Spleen (tissue), 11 donors: ENCODE results near the gene SKAP2. TPM values are rescaled to one million over a fixed set of nuclear protein-coding genes. Genes with fewer than 3 reads are reported as not detected.

Source experiments
- DNase-seq: peaks from one replicate; pipeline ENCODE4 v3.0.0-alpha.2; 2020
- H3K27ac ChIP-seq, 8 donors: fragments of 200-600 bp; sonication (generic) in 7 of 8; 1 replicate in 4 of 8; 2 replicates in 4 of 8; pipeline versions ENCODE4 v1.5.0 to v1.8.0; 2016 to 2021; ENCODE audit warnings: inconsistent platforms in 4 of 8, mild to moderate bottlenecking in 4 of 8, moderate library complexity in 1 of 8
- H3K27me3 ChIP-seq, 7 donors: fragments of 200-600 bp; sonication (generic) in 6 of 7; replicated peaks in 1 of 7; 1 replicate in 4 of 7; 2 replicates in 3 of 7; pipeline versions ENCODE4 v1.5.0 to v1.8.0; 2016 to 2021; ENCODE audit warnings: inconsistent platforms in 3 of 7, mild to moderate bottlenecking in 1 of 7
- H3K36me3 ChIP-seq, 6 donors: fragments of 200-600 bp; sonication (generic) in 5 of 6; 1 replicate in 4 of 6; 2 replicates in 2 of 6; pipeline versions ENCODE4 v1.5.0 to v1.8.0; 2016 to 2021; ENCODE audit warnings: inconsistent platforms in 2 of 6
- H3K4me1 ChIP-seq, 6 donors: fragments of 200-600 bp; sonication (generic) in 5 of 6; 1 replicate in 3 of 6; 2 replicates in 3 of 6; pipeline versions ENCODE4 v1.5.0 to v1.8.0; 2016 to 2021; ENCODE audit warnings: inconsistent platforms in 3 of 6
- H3K4me3 ChIP-seq, 8 donors: fragments of 200-600 bp; sonication (generic) in 7 of 8; 1 replicate in 4 of 8; 2 replicates in 4 of 8; pipeline versions ENCODE4 v1.5.0 to v1.8.0; 2016 to 2021; ENCODE audit warnings: inconsistent platforms in 4 of 8, mild to moderate bottlenecking in 4 of 8, moderate library complexity in 2 of 8
- H3K9me3 ChIP-seq, 8 donors: fragments of 200-600 bp; sonication (generic) in 7 of 8; 1 replicate in 4 of 8; 2 replicates in 4 of 8; pipeline versions ENCODE4 v1.5.0 to v1.8.0; 2016 to 2021; ENCODE audit warnings: inconsistent platforms in 4 of 8
- CTCF ChIP-seq, 11 experiments: fragments of 200-600 bp in 7 of 11; fragments of 450-650 bp in 4 of 11; sonication (generic) in 4 of 11; IDR thresholded peaks in 8 of 11; conservative IDR thresholded peaks in 3 of 11; 1 replicate in 7 of 11; 2 replicates in 4 of 11; pipeline versions ENCODE4 v1.4.0 to v1.8.0; 2016 to 2021; ENCODE audit warnings: antibody characterized with exemption in 11 of 11, inconsistent platforms in 4 of 11, mild to moderate bottlenecking in 1 of 11
- POLR2A ChIP-seq, 3 donors: fragments of 450-650 bp; IDR thresholded peaks; one replicate each; pipeline ENCODE4 v1.5.1; 2017; ENCODE audit warnings: antibody characterized with exemption in 3 of 3, mild to moderate bottlenecking in 1 of 3
- POLR2AphosphoS5 ChIP-seq, 3 donors: sonication (generic); formaldehyde crosslinking; IDR thresholded peaks; one replicate each; pipeline ENCODE4 v1.5.1; 2017; ENCODE audit warnings: antibody characterized with exemption in 3 of 3
- WGBS, 5 donors: extraction: QIAGEN DNeasy Blood & Tissue Kit in 3 of 5; methylation state at CpG; one replicate each; pipeline versions ENCODE4 v1.1.5 to v1.1.7; 2013 to 2018; 5-methylcytosine and 5-hydroxymethylcytosine counted together
- intact Hi-C: fragments of 100-400 bp; cut with DNase I; formaldehyde crosslinking; loops from one replicate; pipeline ENCODE4 v1.15.0; 2023; ENCODE audit warnings: low total_unique reads
- polyA plus RNA-seq, 3 donors: library from polyadenylated mRNA; stranded (reverse); fragments of 200-250 nt; gene quantifications; one replicate each; pipeline ENCODE4 v1.2.1, GENCODE V29; 2013
- total RNA-seq, 7 donors: library from RNA; depleted of rRNA in 3 of 7; stranded (reverse); fragments of >200 nt in 3 of 7; fragmentation: NEBNext Ultra II Directional in 4 of 7; extraction: Animal tissue kit (Norgen Biotek cat#: 25700) in 4 of 7; gene quantifications; one replicate each; pipeline versions ENCODE4 v1.1.0 to v1.2.1, GENCODE V29; 2016 to 2021
- donor health status: healthy with polysubstance abuse.
- donor health status: DM: no; HTN: no; CAD: no; lungs with moderate emphysema.
- donor health status: DM: no; HTN: no; CAD: no.
- donor health status: Bipolar disorder and iron deficiency.
- donor health status: healthy.
- donor health status: DM: no; HTN: no; CAD: no.
- donor health status: DM: yes; HTN: yes; CAD: no.

The SKAP2 gene
- total and polyA plus RNA-seq, 10 donors = 14.8 to 87.2 (median 61.7) TPM

GRCh38 chr7:26698194-26698593 is 166.2 kb downstream of the SKAP2 start:
- no peaks in the 10 kb centered on the region for H3K9me3 ChIP-seq
- no peak overlapping the region for H3K4me3 ChIP-seq
- 94 to 100% (median 97%) methylated on average over 1 of the region's 1 CpG for WGBS, 5 donors
- DNase-seq = no peak
- no peak for TF ChIP-seq POLR2A (IDR thresholded peaks at IDR 0.05)
- no peak for TF ChIP-seq CTCF (IDR thresholded peaks at IDR 0.05 in 8 of 11, conservative IDR thresholded peaks at IDR 0.05 in 3 of 11)
- no peak for TF ChIP-seq POLR2AphosphoS5 (IDR thresholded peaks at IDR 0.05)
- no peaks in the 10 kb centered on the region for H3K36me3 ChIP-seq
- H3K4me1 ChIP-seq = no peaks in the 10 kb centered on the region
- no peaks in the 10 kb centered on the region for H3K27me3 ChIP-seq
- intact Hi-C loops = no loop called here
- no peak overlapping the region for H3K27ac ChIP-seq

- no peaks in the 10 kb centered on the region for H3K9me3 ChIP-seq
- H3K36me3 ChIP-seq = no peaks in the 10 kb centered on the region
- intact Hi-C loops = no loop called here
- no peak for DNase-seq
- 77 to 85% (median 81%) methylated on average over 5 of the region's 5 CpGs for WGBS, 5 donors
- no peaks in the 10 kb centered on the region for H3K27me3 ChIP-seq
- peaks cover 0 to 7% (median under 1%) of the 10 kb centered on the region in 6 donors for H3K4me1 ChIP-seq
- no peak overlapping the region for H3K4me3 ChIP-seq
- TF ChIP-seq POLR2AphosphoS5 (IDR thresholded peaks at IDR 0.05) (no peak), CTCF (IDR thresholded peaks at IDR 0.05 in 8 of 11, conservative IDR thresholded peaks at IDR 0.05 in 3 of 11) (no peak), POLR2A (IDR thresholded peaks at IDR 0.05) (no peak)
- no peak overlapping the region for H3K27ac ChIP-seq
Measured at GRCh38 chr7:26696978-26697377, 167.4 kb downstream of the SKAP2 start.

- H3K4me1 ChIP-seq = peaks cover 0 to 15% (median 4%) of the 10 kb centered on the region in 6 donors
- H3K27me3 ChIP-seq = no peaks in the 10 kb centered on the region
- H3K36me3 ChIP-seq = no peaks in the 10 kb centered on the region
- intact Hi-C loops = no loop called here
- H3K27ac ChIP-seq = no peak overlapping the region
- DNase-seq = no peak
- H3K4me3 ChIP-seq = no peak overlapping the region
- H3K9me3 ChIP-seq = no peaks in the 10 kb centered on the region
- no peak for TF ChIP-seq POLR2A (IDR thresholded peaks at IDR 0.05)
- TF ChIP-seq POLR2AphosphoS5 (IDR thresholded peaks at IDR 0.05) = no peak
- TF ChIP-seq CTCF (IDR thresholded peaks at IDR 0.05 in 8 of 11, conservative IDR thresholded peaks at IDR 0.05 in 3 of 11) = no peak
Measured at GRCh38 chr7:26696161-26696560, 168.2 kb downstream of the SKAP2 start.

- no peaks in the 10 kb centered on the region for H3K27me3 ChIP-seq
- DNase-seq = no peak
- WGBS, 5 donors = 92 to 98% (median 95%) methylated on average over 3 of the region's 3 CpGs
- H3K27ac ChIP-seq = no peak overlapping the region
- H3K9me3 ChIP-seq = no peaks in the 10 kb centered on the region
- peaks cover 0 to 3% (median 0%) of the 10 kb centered on the region in 6 donors for H3K36me3 ChIP-seq
- TF ChIP-seq POLR2AphosphoS5 (IDR thresholded peaks at IDR 0.05) (no peak), POLR2A (IDR thresholded peaks at IDR 0.05) (no peak), CTCF (IDR thresholded peaks at IDR 0.05 in 8 of 11, conservative IDR thresholded peaks at IDR 0.05 in 3 of 11) (no peak)
- intact Hi-C loops = no loop called here
- H3K4me1 ChIP-seq = peaks cover 4 to 26% (median 12%) of the 10 kb centered on the region in 6 donors
- no peak overlapping the region for H3K4me3 ChIP-seq
Measured at GRCh38 chr7:26694713-26695112, 169.7 kb downstream of the SKAP2 start.
